Neural cell (in vitro differentiated cells): ENCODE measurements around the gene VSTM5.

Experiments
- CTCF ChIP-seq: fragments of 450-650 bp; IDR thresholded peaks from 2 replicates; pipeline ENCODE4 v1.5.1; 2014; ENCODE audit warnings: antibody characterized with exemption, mild to moderate bottlenecking, moderate library complexity; ENCODE audit not compliant: poor library complexity, severe bottlenecking
- RAD21 ChIP-seq: fragments of 450-650 bp; conservative IDR thresholded peaks from 2 replicates; pipeline ENCODE4 v1.6.1; 2014; ENCODE audit warnings: antibody characterized with exemption, mild to moderate bottlenecking, moderate library complexity

- no peak for TF ChIP-seq CTCF
- no peak for TF ChIP-seq RAD21
Measured at GRCh38 chr11:93849201-93849600, 1.2 kb downstream of the VSTM5 start.
